ENCODE results near the gene AHSP. TPM values are rescaled to one million over a fixed set of nuclear protein-coding genes. Genes with fewer than 3 reads are reported as not detected.

Gene AHSP
- total RNA-seq, 1 experiment from 2014 or later = not detected

GRCh38 chr16:31489298-31489564, 38.5 kb upstream of the AHSP start:
- Histone ChIP-seq H3K4me1 (ENCODE audit: insufficient read depth, low read length, poor library complexity, severe bottlenecking) (peaks cover 12% of the 10 kb centered on the region), H3K36me3 (ENCODE audit: insufficient read depth, low read length, poor library complexity, severe bottlenecking) (peaks cover 10% of the 10 kb centered on the region), H3K4me3 (ENCODE audit: low read depth, low read length, poor library complexity, severe bottlenecking) (no peak overlapping the region), H3K27ac (ENCODE audit: low read depth, low read length, poor library complexity, severe bottlenecking) (no peak overlapping the region), H3K27me3 (replicated peaks; ENCODE audit: insufficient read depth, low read depth, low read length, poor library complexity) (no peaks in the 10 kb centered on the region), H3K9me3 (ENCODE audit: low read depth, low read length, poor library complexity, severe bottlenecking) (no peaks in the 10 kb centered on the region)
- no peak for DNase-seq (ENCODE audit: low spot score)
- intact Hi-C loops (cut with micrococcal nuclease; ENCODE audit: unreplicated experiment) = no loop called here
- CTCF ChIA-PET = no interaction called here
- no peak for TF ChIP-seq EZH2 (IDR thresholded peaks at IDR 0.05; ENCODE audit: borderline replicate concordance, low read depth, low read length, poor library complexity, severe bottlenecking)
- TF ChIP-seq, protein P1, sequence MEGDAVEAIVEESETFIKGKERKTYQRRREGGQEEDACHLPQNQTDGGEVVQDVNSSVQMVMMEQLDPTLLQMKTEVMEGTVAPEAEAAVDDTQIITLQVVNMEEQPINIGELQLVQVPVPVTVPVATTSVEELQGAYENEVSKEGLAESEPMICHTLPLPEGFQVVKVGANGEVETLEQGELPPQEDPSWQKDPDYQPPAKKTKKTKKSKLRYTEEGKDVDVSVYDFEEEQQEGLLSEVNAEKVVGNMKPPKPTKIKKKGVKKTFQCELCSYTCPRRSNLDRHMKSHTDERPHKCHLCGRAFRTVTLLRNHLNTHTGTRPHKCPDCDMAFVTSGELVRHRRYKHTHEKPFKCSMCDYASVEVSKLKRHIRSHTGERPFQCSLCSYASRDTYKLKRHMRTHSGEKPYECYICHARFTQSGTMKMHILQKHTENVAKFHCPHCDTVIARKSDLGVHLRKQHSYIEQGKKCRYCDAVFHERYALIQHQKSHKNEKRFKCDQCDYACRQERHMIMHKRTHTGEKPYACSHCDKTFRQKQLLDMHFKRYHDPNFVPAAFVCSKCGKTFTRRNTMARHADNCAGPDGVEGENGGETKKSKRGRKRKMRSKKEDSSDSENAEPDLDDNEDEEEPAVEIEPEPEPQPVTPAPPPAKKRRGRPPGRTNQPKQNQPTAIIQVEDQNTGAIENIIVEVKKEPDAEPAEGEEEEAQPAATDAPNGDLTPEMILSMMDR (conservative IDR thresholded peaks at IDR 0.05; ENCODE audit: low read depth, low read length) = no peak
- BruUV-seq (replicated peaks) = no TSS peak
- POLR2A ChIA-PET (ENCODE audit: low non-redundant PET) = interaction anchor here (0.5 kb wide), 1 partner anchor 55 kb away, joined by 10 read pairs; no protein-coding TSS in a partner anchor

- H3K27me3 ChIP-seq (replicated peaks; ENCODE audit: insufficient read depth, low read depth, low read length, poor library complexity) = no peaks in the 10 kb centered on the region
- ChIA-PET POLR2A (ENCODE audit: low non-redundant PET) (interaction anchor here (0.5 kb wide), 1 partner anchor 55 kb away, joined by 10 read pairs; no protein-coding TSS in a partner anchor), CTCF (no interaction called here)
- TF ChIP-seq, protein P1 (conservative IDR thresholded peaks at IDR 0.05; ENCODE audit: low read depth, low read length) = no peak
- TF ChIP-seq EZH2 (IDR thresholded peaks at IDR 0.05; ENCODE audit: borderline replicate concordance, low read depth, low read length, poor library complexity, severe bottlenecking) = no peak
- BruUV-seq (replicated peaks) = TSS peak; percentile 32
- H3K4me1 ChIP-seq (ENCODE audit: insufficient read depth, low read length, poor library complexity, severe bottlenecking) = peaks cover 12% of the 10 kb centered on the region
- H3K4me3 ChIP-seq (ENCODE audit: low read depth, low read length, poor library complexity, severe bottlenecking) = no peak overlapping the region
- H3K9me3 ChIP-seq (ENCODE audit: low read depth, low read length, poor library complexity, severe bottlenecking) = no peaks in the 10 kb centered on the region
- peaks cover 10% of the 10 kb centered on the region for H3K36me3 ChIP-seq (ENCODE audit: insufficient read depth, low read length, poor library complexity, severe bottlenecking)
- no peak overlapping the region for H3K27ac ChIP-seq (ENCODE audit: low read depth, low read length, poor library complexity, severe bottlenecking)
- intact Hi-C loops (cut with micrococcal nuclease; ENCODE audit: unreplicated experiment) = no loop called here
- no peak for DNase-seq (ENCODE audit: low spot score)
These were observed 37.8 kb upstream of the AHSP start for GRCh38 chr16:31489616-31490584.

GRCh38 chr16:31491778-31492418, 35.8 kb upstream of the AHSP start:
- ChIA-PET POLR2A (ENCODE audit: low non-redundant PET) (no interaction called here), CTCF (no interaction called here)
- Histone ChIP-seq H3K27me3 (replicated peaks; ENCODE audit: insufficient read depth, low read depth, low read length, poor library complexity) (no peaks in the 10 kb centered on the region), H3K9me3 (ENCODE audit: low read depth, low read length, poor library complexity, severe bottlenecking) (no peaks in the 10 kb centered on the region), H3K27ac (ENCODE audit: low read depth, low read length, poor library complexity, severe bottlenecking) (no peak overlapping the region), H3K36me3 (ENCODE audit: insufficient read depth, low read length, poor library complexity, severe bottlenecking) (peaks cover 10% of the 10 kb centered on the region), H3K4me3 (ENCODE audit: low read depth, low read length, poor library complexity, severe bottlenecking) (no peak overlapping the region), H3K4me1 (ENCODE audit: insufficient read depth, low read length, poor library complexity, severe bottlenecking) (peaks cover 12% of the 10 kb centered on the region)
- no TSS peak for BruUV-seq (replicated peaks)
- no peak for DNase-seq (ENCODE audit: low spot score)
- intact Hi-C loops (cut with micrococcal nuclease; ENCODE audit: unreplicated experiment) = no loop called here
- TF ChIP-seq, protein P1 (conservative IDR thresholded peaks at IDR 0.05; ENCODE audit: low read depth, low read length) = no peak
- no peak for TF ChIP-seq EZH2 (IDR thresholded peaks at IDR 0.05; ENCODE audit: borderline replicate concordance, low read depth, low read length, poor library complexity, severe bottlenecking)
